ENCODE measurements around the gene CDH4. TPM values are rescaled to one million over a fixed set of nuclear protein-coding genes. Genes with fewer than 3 reads are reported as not detected.

The CDH4 gene
- total RNA-seq, 1 experiment from 2014 or later, result not detected

GRCh38 chr20:61643656-61644377, 391.8 kb downstream of the CDH4 start:
- TF ChIP-seq REST (IDR thresholded peaks at IDR 0.05; ENCODE audit: insufficient read depth in 1 of 2, low read depth in 2 of 2, low read length in 1 of 2), result no peak
- TF ChIP-seq CTCF (IDR thresholded peaks at IDR 0.05), result no peak; the same call in 1 of the 2 replicates
- TF ChIP-seq POLR2AphosphoS5 (IDR thresholded peaks at IDR 0.05; ENCODE audit: low read depth, low read length), result no peak
- no peak for TF ChIP-seq TCF7L2 (IDR thresholded peaks at IDR 0.05; ENCODE audit: low read depth, low read length)
- TF ChIP-seq SIN3A (IDR thresholded peaks at IDR 0.05; ENCODE audit: borderline replicate concordance, insufficient read depth, low read depth, low read length), result no peak
- POLR2A ChIA-PET, result interaction anchor here (0.6 kb wide), 1 partner anchor 1162 kb away, joined by 5 read pairs; no protein-coding TSS in a partner anchor

GRCh38 chr20:61644378-61645076, 392.5 kb downstream of the CDH4 start:
- BruUV-seq (replicated peaks), result no TSS peak
- H3K27me3 ChIP-seq (ENCODE audit: control insufficient read depth, insufficient read depth, low read length), result peaks cover 3% of the 10 kb centered on the region; the same call in 1 of the 2 replicates

More at GRCh38 chr20:61643656-61644377, 391.8 kb downstream of the CDH4 start:
- Histone ChIP-seq H3K4me3 (ENCODE audit: low read depth in 2 of 2, low read length in 2 of 2) (no peak overlapping the region), H3K27ac (ENCODE audit: low read length) (no peak overlapping the region), H3K9me3 (ENCODE audit: control insufficient read depth, insufficient read depth, low read depth, low read length) (no peaks in the 10 kb centered on the region), H3K4me1 (ENCODE audit: control insufficient read depth, insufficient read depth, low read length) (no peaks in the 10 kb centered on the region; the same call in 1 of the 2 replicates), H3K27me3 (ENCODE audit: control insufficient read depth, insufficient read depth, low read length) (no peaks in the 10 kb centered on the region; the same call in 1 of the 2 replicates), H3K36me3 (ENCODE audit: control insufficient read depth, insufficient read depth, low read length) (no peaks in the 10 kb centered on the region)
- ATAC-seq (no peak), DNase-seq (ENCODE audit: low read depth, low spot score) (no peak)
- in situ Hi-C loops (cut with HindIII; ENCODE audit: low pct_unique_long_range_greater_than_20kb, low sequenced_read_pairs), result no loop called here
- intact Hi-C loops (cut with micrococcal nuclease; ENCODE audit: unreplicated experiment), result no loop called here
- BruUV-seq (replicated peaks), result no TSS peak
- CTCF ChIA-PET, result no interaction called here

More at GRCh38 chr20:61644378-61645076, 392.5 kb downstream of the CDH4 start:
- ChIA-PET CTCF (no interaction called here), POLR2A (interaction anchor here (0.6 kb wide), 1 partner anchor 1163 kb away, joined by 5 read pairs; no protein-coding TSS in a partner anchor)
- DNase-seq (ENCODE audit: low read depth, low spot score) (no peak), ATAC-seq (no peak)
- Histone ChIP-seq H3K27ac (ENCODE audit: low read length) (no peak overlapping the region), H3K4me1 (ENCODE audit: control insufficient read depth, insufficient read depth, low read length) (no peaks in the 10 kb centered on the region; the same call in 1 of the 2 replicates), H3K9me3 (ENCODE audit: control insufficient read depth, insufficient read depth, low read depth, low read length) (no peaks in the 10 kb centered on the region), H3K4me3 (ENCODE audit: low read depth in 2 of 2, low read length in 2 of 2) (no peak overlapping the region), H3K36me3 (ENCODE audit: control insufficient read depth, insufficient read depth, low read length) (no peaks in the 10 kb centered on the region)
- intact Hi-C loops (cut with micrococcal nuclease; ENCODE audit: unreplicated experiment), result no loop called here
- in situ Hi-C loops (cut with HindIII; ENCODE audit: low pct_unique_long_range_greater_than_20kb, low sequenced_read_pairs), result no loop called here
- TF ChIP-seq REST (IDR thresholded peaks at IDR 0.05; ENCODE audit: insufficient read depth in 1 of 2, low read depth in 2 of 2, low read length in 1 of 2) (no peak), SIN3A (IDR thresholded peaks at IDR 0.05; ENCODE audit: borderline replicate concordance, insufficient read depth, low read depth, low read length) (no peak), TCF7L2 (IDR thresholded peaks at IDR 0.05; ENCODE audit: low read depth, low read length) (no peak), CTCF (IDR thresholded peaks at IDR 0.05) (no peak), POLR2AphosphoS5 (IDR thresholded peaks at IDR 0.05; ENCODE audit: low read depth, low read length) (no peak)
